K562 (cell line): Measurements from ENCODE around the gene MAPK13. TPM values are rescaled to one million over a fixed set of nuclear protein-coding genes. Genes with fewer than 3 reads are reported as not detected.

ENCODE experiments used
- CBFA2T3 ChIP-seq: fragments of 450-650 bp; IDR thresholded peaks from 2 replicates; pipeline ENCODE4 v1.6.1; 2017
- CBX2 ChIP-seq: fragments of 200-600 bp; sonication (generic); IDR thresholded peaks from one replicate; pipeline ENCODE4 v1.6.1; 2012; ENCODE audit warnings: mild to moderate bottlenecking, low read length, inconsistent platforms; ENCODE audit not compliant: insufficient read depth, poor library complexity, severe bottlenecking
- CHD1 ChIP-seq: fragments of 200-600 bp; sonication (generic); IDR thresholded peaks from one replicate; pipeline ENCODE4 v1.6.1; 2012; ENCODE audit warnings: mild to moderate bottlenecking, moderate library complexity, low read length, inconsistent platforms
- DACH1 ChIP-seq: fragments of 450-650 bp; IDR thresholded peaks from 2 replicates; pipeline ENCODE4 v1.6.1; 2018; ENCODE audit not compliant: partially characterized antibody
- ELF1 ChIP-seq: fragments of 200-800 bp; sonication (Bioruptor generic); IDR thresholded peaks from 2 replicates; pipeline ENCODE4 v1.6.1; 2016; ENCODE audit warnings: missing genetic modification characterization, missing compliant biosample characterization
- EWSR1 ChIP-seq: fragments of 450-650 bp; IDR thresholded peaks from 2 replicates; pipeline ENCODE4 v1.6.1; 2018; ENCODE audit warnings: borderline replicate concordance, mild to moderate bottlenecking, low read depth, moderate library complexity; ENCODE audit not compliant: partially characterized antibody
- IRF2 ChIP-seq: sonication (generic); formaldehyde crosslinking; IDR thresholded peaks from 2 replicates; pipeline ENCODE4 v1.8.1; 2022; ENCODE audit warnings: mild to moderate bottlenecking, missing genetic modification reagents
- JUND ChIP-seq, 2 experiments: IDR thresholded peaks; 2 replicates in 1 of 2; 3 replicates in 1 of 2; pipeline ENCODE4 v1.6.1; 2011; ENCODE audit warnings: borderline replicate concordance in 2 of 2, low read depth in 2 of 2, low read length in 2 of 2, improper control_type of control experiment in 1 of 2, missing biosample characterization in 1 of 2, missing genetic modification characterization in 1 of 2, missing genetic modification reagents in 1 of 2
- KLF16 ChIP-seq: IDR thresholded peaks from 2 replicates; pipeline ENCODE4 v1.6.1; 2016; ENCODE audit warnings: antibody characterized with exemption
- MCM7 ChIP-seq, 2 experiments: fragments of 450-650 bp; IDR thresholded peaks; 2 replicates each; pipeline ENCODE4 v1.6.1; 2016 to 2018
- PTRF ChIP-seq: fragments of 450-650 bp; IDR thresholded peaks from 2 replicates; pipeline ENCODE4 v1.6.1; 2016; ENCODE audit warnings: mild to moderate bottlenecking, missing genetic modification characterization, missing compliant biosample characterization
- RAD21 ChIP-seq, 2 experiments: fragments of 250-450 bp in 1 of 2; fragments of 450-650 bp in 1 of 2; sonication (Bioruptor Pico) in 1 of 2; formaldehyde crosslinking in 1 of 2; IDR thresholded peaks in 1 of 2; conservative IDR thresholded peaks in 1 of 2; 2 replicates each; pipeline versions ENCODE4 v1.4.0 to v1.8.0; 2020 to 2022; ENCODE audit warnings: mild to moderate bottlenecking in 2 of 2, moderate library complexity in 1 of 2
- SAFB2 ChIP-seq: fragments of 200-400 bp; formaldehyde crosslinking; IDR thresholded peaks from 2 replicates; pipeline ENCODE4 v1.6.1; 2018; ENCODE audit warnings: borderline replicate concordance, low read length, low read depth, moderate library complexity; ENCODE audit not compliant: severe bottlenecking
- SAP30 ChIP-seq: fragments of 200-600 bp; sonication (generic); IDR thresholded peaks from 2 replicates; pipeline ENCODE4 v1.6.1; 2012; ENCODE audit warnings: borderline replicate concordance, low read depth, mild to moderate bottlenecking, moderate library complexity, low read length, control low read depth, inconsistent platforms; ENCODE audit not compliant: insufficient read depth, poor library complexity, severe bottlenecking
- SIN3A ChIP-seq, 2 experiments: fragments of 150-350 bp in 1 of 2; IDR thresholded peaks; 2 replicates each; pipeline ENCODE4 v1.6.1; 2011 to 2016; ENCODE audit warnings: borderline replicate concordance in 2 of 2, low read depth in 2 of 2, low read length in 2 of 2, mild to moderate bottlenecking in 2 of 2, moderate library complexity in 2 of 2; ENCODE audit not compliant: control insufficient read depth in 1 of 2
- SIN3B ChIP-seq: fragments of 450-650 bp; IDR thresholded peaks from 2 replicates; pipeline ENCODE4 v1.6.1; 2017; ENCODE audit warnings: low read depth, mild to moderate bottlenecking, moderate library complexity
- STAG1 ChIP-seq: sonication (generic); formaldehyde crosslinking; IDR thresholded peaks from 2 replicates; pipeline ENCODE4 v1.5.0; 2020; ENCODE audit warnings: missing genetic modification reagents, borderline replicate concordance
- ZBTB17 ChIP-seq: fragments of 450-650 bp; formaldehyde crosslinking; IDR thresholded peaks from 2 replicates; pipeline ENCODE4 v1.4.0; 2020; ENCODE audit warnings: mild to moderate bottlenecking
- ZC3H11A ChIP-seq: IDR thresholded peaks from 2 replicates; pipeline ENCODE4 v1.6.1; 2012; ENCODE audit warnings: low read depth, low read length, improper control_type of control experiment
- ZNF311 ChIP-seq: fragments of 250-450 bp; sonication (Bioruptor Pico); IDR thresholded peaks from 2 replicates; pipeline ENCODE4 v1.4.0; 2020; ENCODE audit warnings: mild to moderate bottlenecking, moderate library complexity
- ZNF445 ChIP-seq: fragments of 250-450 bp; sonication (Bioruptor Pico); IDR thresholded peaks from 2 replicates; pipeline ENCODE4 v1.4.0; 2020; ENCODE audit warnings: low read depth, mild to moderate bottlenecking, moderate library complexity
- ZNF79 ChIP-seq: fragments of 250-450 bp; sonication (Bioruptor Pico); IDR thresholded peaks from 2 replicates; pipeline ENCODE4 v1.4.0; 2020; ENCODE audit warnings: low read depth, mild to moderate bottlenecking, moderate library complexity
- polyA plus RNA-seq, 8 experiments: library from polyadenylated mRNA; depleted of rRNA in 4 of 8; stranded (reverse) in 5 of 8; unstranded in 3 of 8; fragments of >200 nt; fragmentation: Nextera tagmentation in 2 of 8; fragmentation: Illumina TruSeq in 1 of 8; extraction: Ambion mirVana in 2 of 8; extraction: Trizol in 1 of 8; gene quantifications; 2 replicates each; pipeline versions ENCODE4 v1.2.1 to v1.2.3, GENCODE V29; 2011 to 2014; ENCODE audit warnings: inconsistent platforms in 1 of 8, missing spikeins in 1 of 8
- total RNA-seq, 7 experiments: library from RNA; depleted of rRNA in 6 of 7; stranded (reverse); fragments of >200 nt in 6 of 7; fragmentation: Illumina TruSeq in 2 of 7; extraction: Trizol in 2 of 7; gene quantifications; 2 replicates each; pipeline versions ENCODE4 v1.2.1 to v1.2.3, GENCODE V29; 2011 to 2021; ENCODE audit warnings: low replicate concordance in 1 of 7
- TF ChIP-seq, protein P1 (sequence below): fragments of 250-450 bp; sonication (Bioruptor Pico); IDR thresholded peaks from 2 replicates; pipeline ENCODE4 v1.5.0; 2021; ENCODE audit warnings: mild to moderate bottlenecking, moderate library complexity
- TF ChIP-seq, protein P2 (sequence below): fragments of 250-450 bp; sonication (Bioruptor Pico); IDR thresholded peaks from 2 replicates; pipeline ENCODE4 v1.5.0; 2021

MAPK13 gene
- total and polyA plus RNA-seq, 9 of the 15 experiments (the other 6 are each of a cell fraction or from before 2014, with no cell fraction given), result 0.03 to 2.3 (median 0.48) TPM; not detected in 1

DNA sequence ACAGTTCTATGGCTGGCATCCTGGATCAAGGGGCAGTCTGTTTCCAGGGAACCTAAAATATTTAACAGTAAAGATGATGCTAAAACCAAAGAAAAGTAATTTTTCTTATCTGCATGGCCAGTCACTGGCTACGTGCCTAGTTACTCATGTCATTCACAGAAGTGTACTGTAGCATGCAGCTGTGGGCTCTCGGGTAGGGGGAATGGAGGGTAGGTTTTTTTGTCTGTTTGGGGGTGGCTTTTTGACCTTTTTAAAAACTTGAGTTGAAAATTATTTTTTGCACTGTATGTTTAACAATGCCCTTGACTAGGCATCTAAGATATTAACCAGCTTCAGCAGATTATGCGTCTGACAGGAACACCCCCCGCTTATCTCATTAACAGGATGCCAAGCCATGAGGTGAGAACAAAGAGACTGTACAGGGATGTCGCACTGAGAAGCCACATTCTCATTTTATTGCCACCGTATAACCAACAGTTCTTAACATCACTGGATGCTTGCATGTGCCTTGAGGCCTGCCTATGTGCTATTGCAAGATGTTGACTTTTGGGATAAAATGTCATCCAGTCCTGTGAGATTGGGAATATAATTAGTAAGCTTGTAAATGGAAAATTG is 30.3 kb upstream of the MAPK13 start (continued):
- TF ChIP-seq JUND (IDR thresholded peaks at IDR 0.05; ENCODE audit: borderline replicate concordance, low read depth, low read length) (peak; percentile 29; the same call in 1 of the 2 replicates), JUND (tag; IDR thresholded peaks at IDR 0.05; ENCODE audit: borderline replicate concordance, low read depth, low read length) (0 out of 3 replicates have a peak, but pooled peaks have one; percentile 9), MCM7 (IDR thresholded peaks at IDR 0.05) (no peak), DACH1 (peak; percentile 50), STAG1 (CRISPR knock-in tag) (no peak), RAD21 (CRISPR knock-in tag; conservative IDR thresholded peaks at IDR 0.05 in 1 of 2, IDR thresholded peaks at IDR 0.05 in 1 of 2) (no peak), SIN3B (no peak), ZNF79 (CRISPR knock-in tag) (no peak), ELF1 (tag) (0 out of 2 replicates have a peak, but pooled peaks have one; percentile 36), CBX2 (no peak), ZNF445 (CRISPR knock-in tag) (no peak), EWSR1 (no peak), CHD1 (no peak), SAP30 (no peak), ZC3H11A (no peak), CBFA2T3 (peak; percentile 85), IRF2 (CRISPR knock-in tag) (no peak), PTRF (tag) (no peak), ZNF311 (no peak), ZBTB17 (CRISPR knock-in tag) (no peak), KLF16 (no peak; the same call in 1 of the 2 replicates), SIN3A (IDR thresholded peaks at IDR 0.05; ENCODE audit: borderline replicate concordance in 2 of 2, control insufficient read depth in 1 of 2, low read depth in 2 of 2, low read length in 2 of 2) (no peak), SAFB2 (no peak)
- TF ChIP-seq, protein P1, sequence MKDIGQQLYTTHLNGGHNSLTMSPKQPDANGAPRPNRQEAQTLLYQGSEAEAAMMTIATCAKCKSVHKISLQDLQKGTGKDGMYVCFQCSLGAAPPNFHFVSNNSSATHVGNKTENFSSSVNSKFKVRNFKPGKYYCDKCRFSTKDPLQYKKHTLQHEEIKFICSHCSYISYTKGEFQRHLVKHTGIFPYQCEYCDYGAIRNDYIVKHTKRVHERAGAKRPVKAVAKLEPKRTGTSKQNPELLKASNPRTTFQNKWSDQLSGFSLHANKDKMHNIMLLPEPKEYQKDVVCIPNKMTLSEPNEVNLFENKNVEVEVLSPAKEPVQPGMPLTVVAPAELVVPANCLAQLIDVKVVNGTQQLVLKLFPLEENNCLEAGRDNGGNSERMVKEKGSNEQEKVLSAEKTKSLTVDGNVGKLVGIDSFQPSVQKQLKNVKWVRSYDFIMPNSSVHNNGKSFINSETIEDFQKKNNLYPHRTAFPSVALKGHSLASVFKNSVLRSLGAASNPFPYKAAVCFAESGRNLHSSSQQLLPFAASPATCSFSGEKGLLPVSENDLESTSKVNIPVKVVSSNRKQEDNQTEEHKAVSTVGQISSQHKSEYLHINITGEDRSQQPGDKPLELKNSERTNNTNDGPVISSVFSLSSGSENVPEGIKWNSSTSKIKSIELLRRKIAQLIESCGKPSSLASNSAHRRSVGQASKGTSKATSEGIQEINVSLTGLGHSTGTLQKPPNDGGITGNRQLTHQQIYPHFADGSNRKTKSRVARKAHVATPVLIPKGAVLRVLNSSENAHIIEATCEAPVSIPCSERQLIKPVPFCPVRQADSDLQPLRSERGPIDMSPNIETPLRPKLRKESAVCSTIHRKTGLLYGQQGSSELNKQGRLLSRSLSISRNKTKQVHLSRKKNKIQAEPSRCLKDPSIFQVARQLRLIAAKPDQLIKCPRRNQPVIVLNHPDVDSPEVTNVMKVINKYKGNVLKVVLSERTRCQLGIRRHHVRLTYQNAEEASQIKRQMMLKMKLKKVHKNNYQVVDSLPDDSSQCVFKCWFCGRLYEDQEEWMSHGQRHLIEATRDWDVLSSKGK (CRISPR knock-in tag), result no peak
- TF ChIP-seq, protein P2, sequence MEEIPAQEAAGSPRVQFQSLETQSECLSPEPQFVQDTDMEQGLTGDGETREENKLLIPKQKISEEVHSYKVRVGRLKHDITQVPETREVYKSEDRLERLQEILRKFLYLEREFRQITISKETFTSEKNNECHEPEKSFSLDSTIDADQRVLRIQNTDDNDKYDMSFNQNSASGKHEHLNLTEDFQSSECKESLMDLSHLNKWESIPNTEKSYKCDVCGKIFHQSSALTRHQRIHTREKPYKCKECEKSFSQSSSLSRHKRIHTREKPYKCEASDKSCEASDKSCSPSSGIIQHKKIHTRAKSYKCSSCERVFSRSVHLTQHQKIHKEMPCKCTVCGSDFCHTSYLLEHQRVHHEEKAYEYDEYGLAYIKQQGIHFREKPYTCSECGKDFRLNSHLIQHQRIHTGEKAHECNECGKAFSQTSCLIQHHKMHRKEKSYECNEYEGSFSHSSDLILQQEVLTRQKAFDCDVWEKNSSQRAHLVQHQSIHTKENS (CRISPR knock-in tag), result no peak
